Stimulated activated CD8-positive, alpha-beta memory T cell treated with anti-CD3 and anti-CD28 coated beads, Interleukin-4, amount 100 ng/mL, for 24 hours (primary cell): ENCODE measurements around the gene CTIF.

Experiments used
- DNase-seq: peaks from one replicate; pipeline ENCODE4 v3.0.0-alpha.2; 2020; ENCODE audit warnings: low read depth

CTIF gene

GRCh38 chr18:48575301-48575657 lies 36.4 kb downstream of the CTIF start:
- no peak for DNase-seq

GRCh38 chr18:48575658-48576456 lies 37.0 kb downstream of the CTIF start:
- DNase-seq, result no peak

- no peak for DNase-seq
These were observed 37.6 kb downstream of the CTIF start for GRCh38 chr18:48576457-48576771.

GRCh38 chr18:48577478-48578190 lies 38.8 kb downstream of the CTIF start:
- DNase-seq, result no peak

GRCh38 chr18:48578289-48578688 lies 39.5 kb downstream of the CTIF start:
- DNase-seq, result no peak

GRCh38 chr18:48580066-48580465 lies 41.2 kb downstream of the CTIF start:
- DNase-seq, result no peak

GRCh38 chr18:48580782-48581181 lies 42.0 kb downstream of the CTIF start:
- DNase-seq, result no peak

- no peak for DNase-seq
These were observed 42.4 kb downstream of the CTIF start for GRCh38 chr18:48581206-48581605.

GRCh38 chr18:48581941-48582340 lies 43.1 kb downstream of the CTIF start:
- DNase-seq, result no peak

GRCh38 chr18:48582946-48583345 lies 44.1 kb downstream of the CTIF start:
- DNase-seq, result no peak

GRCh38 chr18:48583573-48583972 lies 44.7 kb downstream of the CTIF start:
- DNase-seq, result no peak

- no peak for DNase-seq
These were observed 51.1 kb downstream of the CTIF start for GRCh38 chr18:48589797-48590519.

GRCh38 chr18:48590678-48591077 lies 51.8 kb downstream of the CTIF start:
- DNase-seq, result no peak

GRCh38 chr18:48592540-48593171 lies 53.8 kb downstream of the CTIF start:
- no peak for DNase-seq

- no peak for DNase-seq
These were observed 55.8 kb downstream of the CTIF start for GRCh38 chr18:48594471-48595094.

GRCh38 chr18:48595703-48596218 lies 56.9 kb downstream of the CTIF start:
- DNase-seq, result no peak

GRCh38 chr18:48597110-48597509 lies 58.3 kb downstream of the CTIF start:
- DNase-seq, result no peak

- DNase-seq, result no peak
These were observed 58.8 kb downstream of the CTIF start for GRCh38 chr18:48597671-48598070.

GRCh38 chr18:48599391-48599790 lies 60.6 kb downstream of the CTIF start:
- DNase-seq, result no peak

- no peak for DNase-seq
These were observed 61.2 kb downstream of the CTIF start for GRCh38 chr18:48600046-48600445.

GRCh38 chr18:48600456-48601090 lies 61.7 kb downstream of the CTIF start:
- no peak for DNase-seq
